GM20431 (cell line): ENCODE measurements around the gene TKFC.

Source experiments
- in situ Hi-C: fragments of 300-500 bp; cut with MseI, MboI; formaldehyde crosslinking; loops from one replicate; pipeline ENCODE4 v1.15.0; 2020; ENCODE audit warnings: low sequenced_read_pairs; ENCODE audit not compliant: unreplicated experiment

TKFC gene, protein sequence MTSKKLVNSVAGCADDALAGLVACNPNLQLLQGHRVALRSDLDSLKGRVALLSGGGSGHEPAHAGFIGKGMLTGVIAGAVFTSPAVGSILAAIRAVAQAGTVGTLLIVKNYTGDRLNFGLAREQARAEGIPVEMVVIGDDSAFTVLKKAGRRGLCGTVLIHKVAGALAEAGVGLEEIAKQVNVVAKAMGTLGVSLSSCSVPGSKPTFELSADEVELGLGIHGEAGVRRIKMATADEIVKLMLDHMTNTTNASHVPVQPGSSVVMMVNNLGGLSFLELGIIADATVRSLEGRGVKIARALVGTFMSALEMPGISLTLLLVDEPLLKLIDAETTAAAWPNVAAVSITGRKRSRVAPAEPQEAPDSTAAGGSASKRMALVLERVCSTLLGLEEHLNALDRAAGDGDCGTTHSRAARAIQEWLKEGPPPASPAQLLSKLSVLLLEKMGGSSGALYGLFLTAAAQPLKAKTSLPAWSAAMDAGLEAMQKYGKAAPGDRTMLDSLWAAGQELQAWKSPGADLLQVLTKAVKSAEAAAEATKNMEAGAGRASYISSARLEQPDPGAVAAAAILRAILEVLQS

DNA sequence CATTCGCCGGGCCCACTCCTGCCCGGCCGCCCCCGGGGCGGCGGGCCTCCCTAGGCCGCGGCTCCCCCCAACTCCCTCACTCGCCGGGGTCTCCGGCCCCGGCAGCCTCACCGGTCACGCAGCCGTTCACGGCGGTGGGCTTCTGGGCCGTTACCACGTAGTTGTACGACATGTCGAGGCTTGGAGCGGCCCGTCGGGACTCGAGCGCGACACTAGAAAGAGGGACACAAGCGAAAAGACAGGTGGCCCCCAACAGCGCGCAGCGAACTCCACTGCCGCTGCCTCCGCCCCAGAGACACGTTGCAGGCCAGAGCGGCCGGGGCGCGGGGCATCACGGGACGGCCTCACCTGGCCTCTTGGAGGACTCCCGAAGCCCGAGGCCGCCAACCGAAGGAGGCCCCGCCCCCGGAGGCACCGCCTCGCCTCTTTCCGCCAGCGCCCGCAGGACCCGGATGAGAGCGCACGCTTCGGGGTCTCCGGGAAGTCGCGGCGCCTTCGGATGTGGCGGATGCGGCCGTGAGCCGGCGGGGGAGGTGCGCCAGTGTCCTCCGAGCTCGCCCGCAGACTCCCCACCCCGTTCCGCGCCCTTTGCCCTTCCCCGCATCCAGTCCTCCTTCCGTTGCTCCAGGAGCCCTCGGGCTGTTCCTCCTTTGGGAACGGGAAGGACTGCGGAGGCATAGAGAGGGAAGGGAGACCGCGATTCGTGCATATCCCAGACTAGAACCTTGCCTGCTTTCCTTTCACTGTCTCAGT lies at the start of gene TKFC, which contains the start of gene DDB1:
Gene TKFC, plus strand, starts transcription at position 432 of the 753 bp plus-strand sequence. CDS start 1,501 bp downstream, outside the sequence.
Gene DDB1, minus strand, starts transcription at position 309 of the 753 bp plus-strand sequence. Its CDS starts 137 bp downstream, at position 172.
- in situ Hi-C loops: loop anchor here (10.0 kb wide), 1 partner anchor 52 kb away; no protein-coding TSS in a partner anchor

DNA sequence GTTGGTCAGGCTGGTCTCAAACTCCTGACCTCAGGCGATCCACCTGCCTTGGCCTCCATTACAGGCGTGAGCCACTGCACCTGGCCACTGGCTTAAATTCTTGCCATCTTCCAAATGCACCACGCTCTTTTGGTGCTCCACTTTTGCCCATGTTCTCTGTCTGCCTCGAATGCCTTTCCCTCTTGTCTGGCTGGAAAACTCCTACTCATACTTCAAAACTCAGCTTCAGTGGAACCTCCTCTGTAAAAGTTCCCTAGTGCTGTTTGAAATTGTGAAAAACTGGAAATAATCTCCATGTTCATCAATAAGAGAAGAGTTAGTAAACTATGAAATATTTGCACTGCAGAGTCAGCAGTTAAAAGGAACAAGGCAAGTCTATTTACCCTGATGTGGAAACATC lies 49.4 kb upstream of the TKFC start:
- in situ Hi-C loops: no loop called here

DNA sequence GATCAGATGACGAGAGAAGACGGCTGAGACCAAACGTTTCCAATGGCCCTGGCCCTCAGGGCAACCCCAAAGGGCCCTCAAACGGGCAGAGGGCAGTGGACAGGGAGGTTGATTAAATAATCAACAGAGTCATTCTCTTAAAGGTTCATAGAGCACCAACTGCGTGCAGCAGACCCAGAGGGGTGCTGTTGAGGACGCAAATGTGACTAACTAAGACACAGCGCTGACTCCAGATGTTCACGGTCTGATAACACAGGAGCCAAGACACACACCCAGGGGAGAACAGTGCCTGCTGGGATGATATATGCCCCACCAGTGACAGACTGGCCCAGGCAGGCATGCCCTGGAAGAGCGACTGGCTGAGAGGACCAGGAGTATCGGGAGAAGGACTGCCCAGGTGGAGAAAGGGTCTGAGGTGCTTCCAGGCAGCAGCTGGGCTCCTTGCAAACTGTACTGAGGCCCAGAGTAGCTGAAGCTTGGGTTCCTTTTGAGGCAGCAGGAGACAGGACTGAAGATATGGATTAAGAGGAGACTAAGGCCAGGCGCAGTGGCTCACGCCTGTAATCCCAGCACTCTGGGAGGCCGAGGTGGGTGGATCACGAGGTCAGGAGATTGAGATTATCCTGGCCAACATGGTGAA lies 45.6 kb upstream of the TKFC start:
- in situ Hi-C loops: no loop called here

DNA sequence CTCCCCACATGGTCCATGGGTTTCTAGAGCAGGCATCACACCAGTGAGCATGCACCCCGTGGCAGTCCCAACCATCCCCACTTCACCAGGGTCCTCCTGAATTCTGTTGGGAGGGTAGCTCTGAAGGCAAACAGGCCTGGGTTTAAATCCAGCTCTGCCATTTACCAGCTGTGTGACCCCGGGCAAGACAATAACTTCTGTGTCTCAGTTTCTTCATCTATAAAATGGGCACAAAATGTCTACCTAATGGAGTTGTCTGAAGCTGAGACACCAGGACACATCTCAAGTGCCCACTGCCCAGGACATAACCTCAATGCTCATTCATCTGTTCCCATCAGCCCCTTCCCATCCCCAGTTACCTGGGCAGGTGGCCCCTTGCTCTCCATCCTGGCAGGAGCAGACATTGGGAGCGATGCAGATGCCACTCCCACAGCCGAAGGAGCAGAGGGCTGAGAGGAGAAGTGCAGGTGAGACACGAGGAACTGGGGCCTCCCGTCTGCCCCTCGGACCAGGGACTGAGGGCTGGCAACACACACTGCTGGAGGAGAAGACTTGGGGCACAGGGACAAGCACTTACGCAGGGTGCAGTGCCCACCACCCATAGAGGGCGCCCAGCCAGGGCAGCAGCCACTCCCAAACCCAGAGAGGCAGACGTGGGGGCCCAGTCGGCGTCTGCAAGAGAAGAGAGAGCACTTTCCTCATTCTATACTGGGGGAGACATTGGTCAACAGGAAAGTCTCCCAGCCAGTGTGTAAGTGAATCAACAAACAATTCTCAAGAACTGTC lies 41.9 kb upstream of the TKFC start:
- in situ Hi-C loops: no loop called here

DNA sequence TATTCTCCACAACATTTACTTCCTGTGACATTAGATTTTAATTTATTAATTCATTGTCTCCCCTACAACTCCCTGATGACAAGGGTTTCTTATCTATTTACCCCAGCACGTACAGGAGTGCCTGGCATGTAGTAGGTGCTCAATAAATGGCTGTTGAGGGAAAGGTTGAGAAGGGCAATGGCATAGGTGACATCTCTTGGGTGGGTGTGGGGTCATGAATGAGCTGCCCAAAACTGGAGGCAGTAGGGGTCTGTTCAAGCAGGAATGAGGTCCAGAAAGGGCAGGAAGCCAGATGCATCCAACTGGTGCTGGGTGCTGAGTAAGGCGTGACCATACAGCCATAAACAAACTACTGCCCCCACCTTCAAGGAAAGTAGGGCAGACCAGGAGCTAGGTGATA lies 40.7 kb upstream of the TKFC start:
- in situ Hi-C loops: no loop called here

DNA sequence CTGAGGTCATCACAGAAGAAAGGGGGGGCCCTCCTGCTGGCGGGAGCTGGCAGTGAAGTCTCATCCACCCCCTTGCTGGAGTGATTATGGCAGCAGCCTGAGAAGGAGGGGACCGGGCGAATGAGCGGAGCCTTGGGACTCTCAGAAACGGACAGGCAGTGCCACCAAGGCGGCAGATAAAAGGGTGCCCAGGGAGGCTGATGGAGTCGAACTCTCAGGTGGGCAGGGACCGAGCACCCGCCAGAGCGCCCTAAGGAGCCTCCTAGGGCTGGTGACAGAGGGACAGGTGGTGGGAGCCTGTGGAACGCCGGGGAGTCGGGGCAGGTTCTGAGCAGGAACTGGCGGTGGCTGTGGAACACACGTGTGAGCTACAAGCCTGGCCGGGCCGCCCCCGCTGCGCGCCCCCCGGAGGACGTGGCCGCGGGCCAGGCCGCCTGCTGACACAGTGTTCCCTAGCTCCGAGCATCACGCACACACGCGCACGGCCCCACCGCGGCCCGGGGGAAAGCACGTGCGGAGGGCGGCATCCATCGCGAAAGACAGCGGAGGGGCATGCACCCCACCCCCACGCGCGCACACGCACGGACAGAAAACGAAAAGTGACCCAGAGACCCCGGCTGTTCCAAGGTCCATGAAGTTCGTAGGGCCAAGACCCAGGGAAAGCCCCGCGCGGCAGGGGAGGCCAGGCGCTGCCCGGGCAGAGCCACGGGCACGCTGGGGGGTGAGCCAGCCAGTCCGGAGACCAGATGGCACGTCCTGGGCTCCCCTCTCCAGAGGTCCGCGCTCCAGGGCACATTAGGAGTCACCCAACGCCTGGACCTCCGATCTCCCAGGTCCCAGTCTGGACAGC lies 38.9 kb upstream of the TKFC start:
- in situ Hi-C loops: no loop called here

DNA sequence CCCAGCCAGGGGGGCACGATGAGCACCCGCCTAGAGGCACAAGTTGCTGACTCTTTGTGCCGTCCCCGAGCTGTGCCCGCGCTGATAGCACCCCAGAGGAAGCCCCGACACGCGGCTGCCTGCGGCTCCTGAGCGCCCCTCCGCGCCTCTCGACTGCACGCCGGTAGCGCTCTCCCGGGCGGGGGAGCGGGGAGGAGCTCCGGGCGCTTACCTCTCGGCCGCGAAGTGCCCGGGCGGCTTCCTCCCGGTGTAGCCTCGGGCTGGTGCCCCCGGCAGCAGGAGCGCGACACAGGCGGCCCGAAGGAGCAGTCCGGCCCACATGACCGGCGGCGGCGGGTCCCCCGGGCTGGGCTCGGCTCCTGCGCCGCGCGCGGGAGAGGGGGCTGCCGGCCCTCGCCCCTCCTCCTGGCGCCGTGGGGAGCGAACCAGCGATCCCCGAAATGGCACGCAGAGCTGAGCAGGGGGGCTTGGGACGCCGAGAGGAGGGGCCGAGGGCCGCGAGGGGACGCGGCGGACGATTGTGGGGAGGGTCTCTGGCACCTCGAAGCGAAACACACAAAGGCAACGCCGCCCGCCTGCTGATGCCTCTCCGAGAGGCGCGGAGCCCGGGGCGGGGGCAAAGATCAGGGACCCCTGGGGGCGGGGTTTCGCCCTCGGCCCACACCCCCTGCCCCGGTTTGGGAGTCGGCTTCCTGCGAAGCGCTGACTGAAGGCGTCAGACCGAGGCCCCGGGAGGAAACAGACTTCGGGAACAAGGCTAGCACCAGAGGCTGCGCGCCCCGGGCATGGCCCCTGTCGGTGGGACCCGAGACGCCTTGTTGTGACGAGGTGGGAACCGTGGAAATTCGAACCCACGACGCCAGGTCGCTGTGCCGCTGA lies 38.1 kb upstream of the TKFC start, which contains the start of gene VWCE:
Gene VWCE, minus strand, starts transcription at position 600 of the 879 bp plus-strand sequence. Its CDS starts 279 bp downstream, at position 321.
- in situ Hi-C loops: no loop called here

DNA sequence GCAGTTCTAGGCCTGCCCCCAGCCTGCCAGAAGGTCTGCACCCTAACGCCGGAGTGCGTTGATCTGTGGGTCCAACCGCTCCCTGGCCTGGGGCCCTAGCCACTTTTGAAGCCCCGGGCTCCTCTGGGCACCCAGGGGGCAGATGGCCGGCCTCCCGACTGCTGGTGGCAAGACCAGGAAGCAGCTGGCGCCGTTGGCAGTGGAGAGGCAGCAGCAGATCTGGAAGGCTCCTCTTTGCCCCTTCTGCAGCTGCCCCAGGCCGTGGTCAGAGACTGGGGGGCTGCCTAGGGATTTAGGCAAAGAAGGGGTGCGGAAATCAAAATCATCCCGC lies 37.5 kb upstream of the TKFC start:
- in situ Hi-C loops: no loop called here

DNA sequence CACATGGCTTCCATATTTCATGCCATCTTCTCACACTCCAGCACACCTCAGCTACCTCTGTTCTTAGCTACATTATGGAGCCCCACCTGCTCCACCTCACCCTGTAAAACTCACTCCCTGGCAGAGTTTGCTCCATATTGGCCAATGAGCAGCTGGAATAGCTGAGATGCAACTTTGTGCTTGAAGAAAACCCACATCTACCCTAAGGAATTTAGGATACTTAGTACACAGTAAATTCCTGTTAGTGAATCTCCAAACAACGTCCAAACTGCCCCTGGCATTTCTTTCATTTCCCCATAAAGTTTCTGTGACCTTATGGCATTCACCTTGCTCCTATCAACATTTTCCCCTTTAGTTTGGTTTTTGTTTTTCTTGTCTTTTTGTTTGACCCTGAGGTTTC lies 35.7 kb upstream of the TKFC start:
- in situ Hi-C loops: no loop called here

DNA sequence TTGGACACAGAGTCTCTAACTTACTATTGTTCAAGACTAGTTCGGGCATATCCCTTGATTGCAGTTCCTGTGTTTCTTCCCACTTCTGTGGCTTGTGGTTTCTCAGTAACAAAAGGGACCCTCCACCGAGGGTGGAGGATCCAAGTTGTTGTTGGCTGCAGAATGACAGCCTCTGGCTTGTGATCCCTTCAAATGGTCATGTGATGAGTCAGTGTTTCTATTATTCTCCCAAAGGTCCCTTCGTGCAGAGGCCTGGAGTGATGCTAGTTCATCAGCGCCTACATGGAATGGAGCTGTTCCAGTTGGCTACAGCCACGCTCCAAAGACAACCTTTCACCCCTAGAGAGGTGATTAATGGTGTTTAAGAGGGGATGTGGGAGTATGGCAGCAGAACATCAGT lies 35.3 kb upstream of the TKFC start:
- in situ Hi-C loops: no loop called here

DNA sequence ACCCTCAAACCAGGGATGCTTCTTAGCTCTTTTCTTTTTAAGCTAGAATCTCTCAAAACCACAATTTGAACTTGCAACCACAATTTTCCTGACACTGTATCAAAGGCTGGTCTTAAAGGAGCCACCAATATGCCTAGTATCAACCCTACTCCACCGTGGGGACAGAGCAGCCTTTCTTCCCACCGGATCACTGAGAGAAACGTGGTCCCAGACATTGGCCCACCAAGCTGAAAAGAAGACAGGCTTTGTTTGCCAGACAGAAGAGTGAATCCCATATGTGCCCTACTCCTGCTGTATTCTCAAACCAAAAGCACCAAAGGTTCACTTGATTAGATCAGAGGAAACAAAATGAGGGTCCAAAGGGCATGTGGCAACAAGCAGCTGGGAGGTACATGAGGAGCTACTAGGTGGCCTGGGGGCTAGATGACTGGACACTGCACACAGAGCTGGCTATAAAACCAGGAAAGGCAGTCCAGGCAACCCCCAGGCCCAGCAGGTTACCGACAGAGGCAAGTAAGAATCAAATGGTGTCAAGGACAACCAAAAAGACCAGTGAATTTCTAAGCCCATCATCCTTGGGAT lies 34.3 kb upstream of the TKFC start:
- in situ Hi-C loops: no loop called here

DNA sequence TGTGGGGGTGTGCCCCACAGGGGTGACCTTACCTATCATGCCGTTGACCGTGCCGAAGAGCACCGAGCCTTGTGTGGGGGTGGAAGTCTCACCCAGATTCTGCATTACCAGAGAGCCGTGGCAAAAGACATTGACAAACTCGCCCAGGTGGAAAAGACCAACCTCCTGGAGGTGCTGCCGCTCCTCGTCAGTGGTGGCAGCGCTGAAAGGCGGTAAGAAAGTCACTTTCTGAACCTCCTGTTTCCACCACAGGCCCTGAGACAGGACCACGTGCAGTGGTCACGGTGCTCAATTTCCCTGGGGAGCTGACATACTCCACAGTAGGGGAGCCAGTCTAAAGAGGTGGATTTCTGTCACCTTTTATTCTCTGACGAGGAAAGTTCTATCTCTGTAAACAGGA lies 30.5 kb upstream of the TKFC start:
- in situ Hi-C loops: no loop called here

DNA sequence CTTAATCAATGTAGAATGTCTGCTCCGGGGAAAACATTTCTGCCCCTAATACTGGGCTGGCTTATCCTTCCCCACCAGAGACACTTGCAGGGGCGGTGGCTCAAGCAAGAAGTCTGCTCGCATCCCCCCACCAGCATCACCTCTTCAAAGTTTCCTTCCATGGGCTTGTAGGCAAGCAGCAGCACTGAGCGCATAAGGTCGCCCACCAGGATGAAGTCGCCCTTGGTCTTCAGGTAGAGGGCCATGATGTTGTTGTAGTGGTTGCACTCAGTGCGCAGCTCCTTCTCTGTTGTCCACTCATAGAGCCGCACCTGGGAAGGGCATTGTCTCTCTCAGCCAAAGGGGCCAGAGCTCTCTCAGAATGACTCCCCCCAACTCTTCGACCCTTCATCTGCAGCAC lies 29.3 kb upstream of the TKFC start:
- in situ Hi-C loops: no loop called here

DNA sequence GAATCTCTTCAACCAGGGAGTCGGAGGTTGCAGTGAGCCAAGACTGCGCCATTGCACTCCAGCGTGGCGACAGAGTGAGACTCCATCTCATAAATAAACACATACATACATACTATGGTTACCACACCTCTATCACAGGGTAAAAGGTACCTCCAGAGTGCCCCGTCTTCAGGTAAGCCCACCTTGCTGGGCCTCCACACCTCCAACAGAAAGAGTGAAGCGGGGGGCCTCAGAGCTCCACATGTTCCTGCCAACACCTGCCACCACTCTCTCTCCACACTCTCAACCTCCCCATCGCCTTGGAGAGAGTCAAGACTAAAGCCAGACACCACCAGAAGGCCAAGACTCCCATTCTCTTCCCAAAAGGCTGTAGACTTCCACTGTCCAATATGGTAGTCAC lies 27.6 kb upstream of the TKFC start:
- in situ Hi-C loops: no loop called here

DNA sequence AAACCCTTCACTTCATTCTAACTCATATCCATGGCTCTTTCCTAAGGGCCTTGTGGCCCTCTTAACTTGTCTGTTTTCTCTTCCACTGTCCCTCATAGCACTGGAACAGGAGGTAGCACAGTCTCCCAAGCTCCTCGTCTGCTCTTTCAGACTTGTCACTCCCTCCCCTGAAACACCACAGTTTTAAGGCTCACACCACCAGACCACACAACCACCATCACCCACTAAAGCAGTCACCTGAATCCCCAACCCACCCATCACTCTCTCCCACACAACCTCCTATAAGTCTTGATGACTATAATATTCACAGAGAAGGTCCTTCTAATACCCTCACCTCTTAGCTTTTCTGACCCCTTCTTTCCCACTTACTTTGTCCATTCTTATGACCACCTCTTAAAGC lies 26.8 kb upstream of the TKFC start:
- in situ Hi-C loops: no loop called here

DNA sequence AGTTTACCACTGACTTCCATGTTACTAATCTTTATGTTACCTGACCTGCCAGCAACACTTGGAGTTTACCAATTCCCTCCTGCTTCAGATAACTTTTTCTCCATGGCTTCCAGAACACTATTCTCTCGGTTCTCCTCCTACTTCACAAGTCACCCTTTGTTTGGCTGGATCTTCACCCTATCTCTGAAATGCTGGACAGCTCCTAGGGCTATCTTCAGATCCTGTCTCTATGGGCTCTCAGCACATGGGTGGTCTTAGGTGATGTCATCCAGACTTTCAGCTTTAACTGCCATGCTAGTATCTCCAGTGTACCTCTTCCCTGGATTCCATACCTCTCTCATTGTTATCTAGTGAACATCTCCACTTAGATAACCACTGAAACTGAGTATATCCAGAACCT lies 25.7 kb upstream of the TKFC start:
- in situ Hi-C loops: no loop called here

DNA sequence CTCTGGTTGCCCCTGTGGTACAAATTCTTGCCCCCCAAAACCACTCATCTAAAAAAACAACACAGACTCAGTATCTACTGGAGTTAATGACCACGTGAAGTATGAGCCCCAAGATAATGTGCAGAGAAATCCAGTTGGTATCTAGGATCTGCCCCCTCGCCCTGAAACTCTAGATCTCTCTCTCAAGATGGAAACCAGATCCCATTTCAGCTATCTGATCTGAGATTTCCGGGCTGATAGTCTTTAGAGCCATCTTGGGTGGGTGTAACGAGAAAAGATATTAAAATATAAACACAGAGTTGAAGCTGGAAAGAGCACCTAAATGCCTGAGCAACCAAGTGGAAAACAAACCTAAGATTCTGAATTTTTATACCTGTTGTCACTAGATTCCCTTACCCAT lies 23.9 kb upstream of the TKFC start:
- in situ Hi-C loops: no loop called here

DNA sequence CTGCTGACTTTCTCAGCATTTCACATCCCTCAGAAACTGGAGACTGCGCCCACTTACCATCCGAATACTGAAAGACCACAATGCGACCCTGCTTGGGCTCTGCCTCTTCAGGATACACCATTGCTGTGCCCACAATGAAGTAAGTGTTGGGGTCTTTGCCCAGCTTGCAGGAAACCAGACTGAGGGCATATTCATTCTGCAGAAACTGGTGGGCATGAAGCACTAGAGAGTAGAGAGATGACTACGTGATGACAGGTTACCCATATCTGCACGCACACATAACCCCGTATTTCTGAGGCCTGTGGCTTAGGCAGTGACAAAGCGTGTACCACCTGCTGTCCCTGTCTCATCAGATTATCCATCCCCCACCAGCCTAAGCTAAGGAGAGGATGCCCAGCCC lies 23.3 kb upstream of the TKFC start:
- in situ Hi-C loops: no loop called here
